WTC11 (cell line): ENCODE results near the gene ACVR2A.

ENCODE experiments used
- ARID4B ChIP-seq: sonication (generic); formaldehyde crosslinking; IDR thresholded peaks from 2 replicates; pipeline ENCODE4 v1.8.0; 2023; ENCODE audit warnings: missing genetic modification reagents, mild to moderate bottlenecking, borderline replicate concordance
- ATF1 ChIP-seq: sonication (generic); formaldehyde crosslinking; IDR thresholded peaks from 2 replicates; pipeline ENCODE4 v1.8.1; 2023; ENCODE audit warnings: mild to moderate bottlenecking, moderate library complexity, missing genetic modification reagents
- ATF2 ChIP-seq: sonication (generic); formaldehyde crosslinking; IDR thresholded peaks from 2 replicates; pipeline ENCODE4 v1.8.1; 2022; ENCODE audit warnings: low read depth, missing genetic modification reagents, borderline replicate concordance
- CTCF ChIP-seq: fragments of 200-600 bp; IDR thresholded peaks from 2 replicates; pipeline ENCODE4 v1.8.0; 2022; ENCODE audit warnings: antibody characterized with exemption
- E2F1 ChIP-seq: sonication (generic); formaldehyde crosslinking; IDR thresholded peaks from 2 replicates; pipeline ENCODE4 v1.8.0; 2022; ENCODE audit warnings: mild to moderate bottlenecking, missing genetic modification reagents
- E2F5 ChIP-seq: sonication (generic); formaldehyde crosslinking; IDR thresholded peaks from 2 replicates; pipeline ENCODE4 v1.8.1; 2022; ENCODE audit warnings: mild to moderate bottlenecking, moderate library complexity, missing genetic modification reagents
- FOXK1 ChIP-seq: sonication (generic); formaldehyde crosslinking; IDR thresholded peaks from 2 replicates; pipeline ENCODE4 v1.8.0; 2022; ENCODE audit warnings: mild to moderate bottlenecking, moderate library complexity, missing genetic modification reagents
- HMGXB4 ChIP-seq: sonication (generic); formaldehyde crosslinking; IDR thresholded peaks from 2 replicates; pipeline ENCODE4 v1.8.1; 2023; ENCODE audit warnings: mild to moderate bottlenecking, moderate library complexity, missing genetic modification reagents
- JUN ChIP-seq: sonication (generic); formaldehyde crosslinking; IDR thresholded peaks from 2 replicates; pipeline ENCODE4 v1.8.0; 2023; ENCODE audit warnings: mild to moderate bottlenecking, missing genetic modification reagents
- NR3C1 ChIP-seq: sonication (generic); formaldehyde crosslinking; conservative IDR thresholded peaks from 2 replicates; pipeline ENCODE4 v1.8.1; 2023; ENCODE audit warnings: low read depth, mild to moderate bottlenecking, missing genetic modification reagents
- PREB ChIP-seq: sonication (generic); formaldehyde crosslinking; IDR thresholded peaks from 2 replicates; pipeline ENCODE4 v1.8.1; 2022; ENCODE audit warnings: mild to moderate bottlenecking, missing genetic modification reagents, moderate library complexity, borderline replicate concordance
- SMAD3 ChIP-seq: sonication (generic); formaldehyde crosslinking; IDR thresholded peaks from 2 replicates; pipeline ENCODE4 v1.8.0; 2022; ENCODE audit warnings: missing genetic modification reagents, mild to moderate bottlenecking, borderline replicate concordance
- TEAD4 ChIP-seq: sonication (generic); formaldehyde crosslinking; IDR thresholded peaks from 2 replicates; pipeline ENCODE4 v1.8.0; 2022; ENCODE audit warnings: mild to moderate bottlenecking, missing genetic modification reagents

GRCh38 chr2:147800316-147800715 is 44.5 kb upstream of the ACVR2A start:
- TF ChIP-seq ATF2 (CRISPR knock-in tag) (no peak), SMAD3 (CRISPR knock-in tag) (no peak), CTCF (no peak), E2F1 (no peak), HMGXB4 (no peak), ARID4B (no peak), ATF1 (CRISPR knock-in tag) (no peak), E2F5 (CRISPR knock-in tag) (no peak), NR3C1 (CRISPR knock-in tag) (no peak), TEAD4 (CRISPR knock-in tag) (no peak), FOXK1 (CRISPR knock-in tag) (no peak), JUN (CRISPR knock-in tag) (no peak), PREB (CRISPR knock-in tag) (no peak)
